Mesodermal cell (in vitro differentiated cells): ENCODE results near the gene JAM3.

Experiments
- H3K27ac ChIP-seq: 2 replicates; pipeline ENCODE4 v1.7.0; 2013; ENCODE audit warnings: mild to moderate bottlenecking, low read depth, low read length, moderate library complexity; ENCODE audit not compliant: severe bottlenecking
- H3K36me3 ChIP-seq: 2 replicates; pipeline ENCODE4 v1.7.1; 2013; ENCODE audit warnings: mild to moderate bottlenecking, low read length, moderate library complexity; ENCODE audit not compliant: control insufficient read depth, insufficient read depth
- H3K4me1 ChIP-seq: one replicate; pipeline ENCODE4 v1.7.1; 2013; ENCODE audit warnings: mild to moderate bottlenecking, low read length; ENCODE audit not compliant: insufficient read depth, control insufficient read depth, poor library complexity, severe bottlenecking
- H3K4me3 ChIP-seq: 2 replicates; pipeline ENCODE4 v1.7.0; 2013; ENCODE audit warnings: low read length, control low read depth, mild to moderate bottlenecking; ENCODE audit not compliant: insufficient read depth, poor library complexity, severe bottlenecking; ENCODE audit errors: extremely low read depth
- H3K9me3 ChIP-seq: 2 replicates; pipeline ENCODE4 v1.7.1; 2013; ENCODE audit warnings: mild to moderate bottlenecking, low read length, moderate library complexity; ENCODE audit not compliant: control insufficient read depth
- WGBS, 2 experiments: methylation state at CpG; one replicate each; pipeline ENCODE4 v1.1.5; 2013; ENCODE audit warnings: missing lambda C conversion rate in 2 of 2; ENCODE audit not compliant: insufficient coverage in 2 of 2; 5-methylcytosine and 5-hydroxymethylcytosine counted together

JAM3 gene

GRCh38 chr11:134063991-134064747, 4.7 kb upstream of the JAM3 start:
- no peaks in the 10 kb centered on the region for H3K9me3 ChIP-seq
- H3K4me1 ChIP-seq: no peaks in the 10 kb centered on the region
- 93 to 94% methylated on average over 5 to 11 of the region's 12 CpGs for WGBS, 2 experiments
- H3K36me3 ChIP-seq: no peaks in the 10 kb centered on the region
- no peak overlapping the region for H3K27ac ChIP-seq
- H3K4me3 ChIP-seq: no peak overlapping the region

- no peak overlapping the region for H3K4me3 ChIP-seq
- H3K36me3 ChIP-seq: no peaks in the 10 kb centered on the region
- no CpG with 5 or more reads among the region's 3 CpGs for WGBS, 2 experiments
- H3K9me3 ChIP-seq: no peaks in the 10 kb centered on the region
- no peak overlapping the region for H3K27ac ChIP-seq
- H3K4me1 ChIP-seq: peaks cover 7% of the 10 kb centered on the region
Measured at GRCh38 chr11:134065381-134065780, 3.5 kb upstream of the JAM3 start.

GRCh38 chr11:134066943-134067885, 1.7 kb upstream of the JAM3 start:
- H3K4me3 ChIP-seq: no peak overlapping the region
- 62 to 75% methylated on average over 5 to 7 of the region's 12 CpGs for WGBS, 2 experiments
- peaks cover 13% of the 10 kb centered on the region for H3K4me1 ChIP-seq
- H3K9me3 ChIP-seq: no peaks in the 10 kb centered on the region
- H3K27ac ChIP-seq: no peak overlapping the region
- H3K36me3 ChIP-seq: no peaks in the 10 kb centered on the region

GRCh38 chr11:134069426-134070341, 812 bp downstream of the JAM3 start:
- Histone ChIP-seq H3K4me1 (peaks cover 13% of the 10 kb centered on the region), H3K9me3 (no peaks in the 10 kb centered on the region), H3K27ac (peak overlapping the region; percentile 69), H3K4me3 (peak overlapping the region; percentile 85), H3K36me3 (no peaks in the 10 kb centered on the region)
- 7 to 9% methylated on average over 36 to 37 of the region's 41 CpGs for WGBS, 2 experiments

GRCh38 chr11:134070342-134070845, 1.5 kb downstream of the JAM3 start:
- no peaks in the 10 kb centered on the region for H3K36me3 ChIP-seq
- no peak overlapping the region for H3K27ac ChIP-seq
- H3K4me3 ChIP-seq: peak overlapping the region; percentile 85
- 68 to 70% methylated on average over 3 to 4 of the region's 6 CpGs for WGBS, 2 experiments
- H3K4me1 ChIP-seq: peaks cover 13% of the 10 kb centered on the region
- no peaks in the 10 kb centered on the region for H3K9me3 ChIP-seq

GRCh38 chr11:134071306-134071705, 2.4 kb downstream of the JAM3 start:
- Histone ChIP-seq H3K27ac (no peak overlapping the region), H3K36me3 (peaks cover 1% of the 10 kb centered on the region), H3K9me3 (no peaks in the 10 kb centered on the region), H3K4me3 (no peak overlapping the region), H3K4me1 (peaks cover 13% of the 10 kb centered on the region)
- 60% methylated on average over 1 of the region's 3 CpGs; no CpG with 5 or more reads in 1 of the 2 experiments for WGBS, 2 experiments

GRCh38 chr11:134071766-134072402, 3.0 kb downstream of the JAM3 start:
- no peak overlapping the region for H3K4me3 ChIP-seq

GRCh38 chr11:134072844-134073243, 4.0 kb downstream of the JAM3 start:
- Histone ChIP-seq H3K4me1 (peaks cover 13% of the 10 kb centered on the region), H3K4me3 (no peak overlapping the region), H3K27ac (no peak overlapping the region), H3K36me3 (peaks cover 4% of the 10 kb centered on the region), H3K9me3 (no peaks in the 10 kb centered on the region)
- 85 to 100% methylated on average over 2 of the region's 4 CpGs for WGBS, 2 experiments

More at GRCh38 chr11:134071766-134072402, 3.0 kb downstream of the JAM3 start:
- peaks cover 13% of the 10 kb centered on the region for H3K4me1 ChIP-seq
- H3K36me3 ChIP-seq: peaks cover 3% of the 10 kb centered on the region
- no peaks in the 10 kb centered on the region for H3K9me3 ChIP-seq
- WGBS, 2 experiments: 100% methylated on average over 1 of the region's 3 CpGs
- H3K27ac ChIP-seq: no peak overlapping the region

- peaks cover 13% of the 10 kb centered on the region for H3K4me1 ChIP-seq
- no peak overlapping the region for H3K27ac ChIP-seq
- no peak overlapping the region for H3K4me3 ChIP-seq
- WGBS, 2 experiments: 82 to 88% methylated on average over 2 of the region's 4 CpGs
- peaks cover 18% of the 10 kb centered on the region for H3K36me3 ChIP-seq
- H3K9me3 ChIP-seq: no peaks in the 10 kb centered on the region
Measured at GRCh38 chr11:134074346-134074745, 5.5 kb downstream of the JAM3 start.
